Pancreas (tissue), 10 donors: ENCODE measurements around the gene NADK. TPM values are rescaled to one million over a fixed set of nuclear protein-coding genes. Genes with fewer than 3 reads are reported as not detected.

Experiments used
- ATAC-seq, 4 donors: fragments of 200-7000 bp; cut with Tn5 transposase; one replicate each; pipeline versions ENCODE4 v1.8.0 to v1.9.1; 2020; ENCODE audit warnings: mild to moderate bottlenecking in 4 of 4, moderate library complexity in 4 of 4
- DNase-seq, 6 donors: peaks; one replicate each; pipeline ENCODE4 v3.0.0-alpha.2; 2020
- FAIRE-seq: peaks from 2 replicates; lab custom pipeline; 2012; peaks lifted over from hg19 to GRCh38; lab: Jason Lieb, UNC
- H3K27ac ChIP-seq, 4 donors: fragments of 200-600 bp; sonication (generic); 1 replicate in 3 of 4; 2 replicates in 1 of 4; pipeline versions ENCODE4 v1.5.0 to v1.8.0; 2020
- H3K27me3 ChIP-seq, 4 donors: fragments of 200-600 bp; one replicate each; pipeline ENCODE4 v1.8.0; 2021
- H3K36me3 ChIP-seq, 3 donors: fragments of 200-600 bp; sonication (generic) in 1 of 3; one replicate each; pipeline versions ENCODE4 v1.5.0 to v1.8.0; 2020 to 2021
- H3K4me1 ChIP-seq, 3 donors: fragments of 200-600 bp; one replicate each; pipeline ENCODE4 v1.8.0; 2021
- H3K4me3 ChIP-seq, 4 donors: fragments of 200-600 bp; sonication (generic) in 2 of 4; one replicate each; pipeline versions ENCODE4 v1.5.0 to v1.8.0; 2020 to 2021
- H3K9me3 ChIP-seq, 4 donors: fragments of 200-600 bp; one replicate each; pipeline ENCODE4 v1.8.0; 2021
- WGBS, 2 donors: extraction: QIAGEN DNeasy Blood & Tissue Kit; methylation state at CpG; one replicate each; pipeline ENCODE4 v1.1.7; 2013; 5-methylcytosine and 5-hydroxymethylcytosine counted together
- intact Hi-C, 3 donors: fragments of 100-400 bp; cut with DNase I; formaldehyde crosslinking; loops; one replicate each; pipeline versions ENCODE4 v1.11.1 to v1.14.2; 2022
- polyA plus RNA-seq, 2 donors: library from polyadenylated mRNA; stranded (reverse); fragments of 200-250 nt; gene quantifications; one replicate each; pipeline ENCODE4 v1.2.3, GENCODE V29; 2013
- total RNA-seq, 6 donors: library from RNA; stranded (reverse); fragmentation: NEBNext Ultra II Directional in 4 of 6; extraction: Animal tissue kit (Norgen Biotek cat#: 25700) in 4 of 6; gene quantifications; one replicate each; pipeline versions ENCODE4 v1.2.1 to v1.2.4, GENCODE V29; 2021 to 2023
- TF ChIP-seq, protein P1 (sequence below), 4 donors: fragments of 200-600 bp; sonication (generic) in 3 of 4; IDR thresholded peaks; one replicate each; pipeline versions ENCODE4 v1.5.0 to v1.8.0; 2021; ENCODE audit warnings: antibody characterized with exemption in 4 of 4
- donor health status: healthy with polysubstance abuse.
- donor health status: DM: no; HTN: no; CAD: no; lungs with moderate emphysema.
- donor health status: DM: no; HTN: no; CAD: no.
- donor health status: control.
- donor health status: control.
- donor health status: Bipolar disorder and iron deficiency.
- donor health status: DM: yes; HTN: yes; CAD: no.
- donor health status: DM: no; HTN: no; CAD: no.
- donor health status: DM: no; HTN: no; CAD: no.
- donor health status: DM: yes; HTN: yes; CAD: no.

NADK gene
- total and polyA plus RNA-seq, 8 donors: 27.8 to 63.3 (median 40.1) TPM

DNA sequence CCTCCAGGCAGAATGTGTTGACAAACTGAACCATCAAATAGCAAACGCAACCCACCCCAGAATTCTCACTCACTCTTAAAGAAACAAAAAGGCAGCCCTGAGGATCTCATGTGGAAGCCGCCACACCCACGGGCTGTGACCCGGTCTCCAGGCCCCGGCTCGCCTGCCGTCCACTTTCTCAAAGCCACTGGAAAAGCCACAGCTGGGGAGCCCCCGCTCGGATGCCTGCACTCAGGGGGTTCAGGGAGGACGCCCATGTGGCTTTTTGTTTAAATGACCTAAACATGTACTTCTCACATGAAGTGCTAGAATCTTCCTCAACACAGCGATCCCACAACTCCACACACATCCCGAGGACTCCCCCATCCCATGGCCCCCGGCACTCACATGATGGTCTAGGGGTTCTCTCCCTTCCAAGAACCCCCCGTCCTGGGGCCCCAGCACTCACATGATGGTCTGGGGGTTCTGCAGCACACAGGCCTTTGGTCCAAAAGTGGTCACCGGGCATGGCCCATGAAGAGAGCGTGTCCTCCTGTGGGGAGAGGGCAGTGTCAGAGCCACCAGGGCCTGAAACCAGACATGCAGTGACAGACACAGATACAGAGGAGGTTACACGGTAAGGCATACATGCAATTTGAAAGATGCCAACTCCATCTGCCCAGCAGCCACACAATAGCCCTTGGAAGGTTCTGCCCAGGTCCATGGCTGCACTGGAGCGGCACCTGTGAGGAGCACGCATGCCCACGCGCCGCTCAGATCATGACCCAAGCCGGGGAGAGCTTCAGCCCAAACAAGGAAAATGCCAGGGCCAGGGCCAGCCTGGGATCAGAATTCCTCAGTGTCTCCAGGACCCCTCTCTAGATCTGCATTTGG lies 16.5 kb downstream of the NADK start:
- no peak for ATAC-seq
- no peaks in the 10 kb centered on the region for H3K9me3 ChIP-seq
- H3K4me3 ChIP-seq: no peak overlapping the region
- H3K36me3 ChIP-seq: peaks cover 0 to 20% (median 5%) of the 10 kb centered on the region in 3 donors
- FAIRE-seq: no peak
- H3K27me3 ChIP-seq: no peaks in the 10 kb centered on the region
- H3K4me1 ChIP-seq: peaks cover 10 to 14% (median 11%) of the 10 kb centered on the region in 3 donors
- H3K27ac ChIP-seq: no peak overlapping the region
- TF ChIP-seq, protein P1, sequence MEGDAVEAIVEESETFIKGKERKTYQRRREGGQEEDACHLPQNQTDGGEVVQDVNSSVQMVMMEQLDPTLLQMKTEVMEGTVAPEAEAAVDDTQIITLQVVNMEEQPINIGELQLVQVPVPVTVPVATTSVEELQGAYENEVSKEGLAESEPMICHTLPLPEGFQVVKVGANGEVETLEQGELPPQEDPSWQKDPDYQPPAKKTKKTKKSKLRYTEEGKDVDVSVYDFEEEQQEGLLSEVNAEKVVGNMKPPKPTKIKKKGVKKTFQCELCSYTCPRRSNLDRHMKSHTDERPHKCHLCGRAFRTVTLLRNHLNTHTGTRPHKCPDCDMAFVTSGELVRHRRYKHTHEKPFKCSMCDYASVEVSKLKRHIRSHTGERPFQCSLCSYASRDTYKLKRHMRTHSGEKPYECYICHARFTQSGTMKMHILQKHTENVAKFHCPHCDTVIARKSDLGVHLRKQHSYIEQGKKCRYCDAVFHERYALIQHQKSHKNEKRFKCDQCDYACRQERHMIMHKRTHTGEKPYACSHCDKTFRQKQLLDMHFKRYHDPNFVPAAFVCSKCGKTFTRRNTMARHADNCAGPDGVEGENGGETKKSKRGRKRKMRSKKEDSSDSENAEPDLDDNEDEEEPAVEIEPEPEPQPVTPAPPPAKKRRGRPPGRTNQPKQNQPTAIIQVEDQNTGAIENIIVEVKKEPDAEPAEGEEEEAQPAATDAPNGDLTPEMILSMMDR (IDR thresholded peaks at IDR 0.05): no peak
- 94 to 96% methylated on average over 23 of the region's 23 CpGs for WGBS, 2 donors
- intact Hi-C loops: no loop called here
- DNase-seq: peak in 2 of 6 donors; percentile 10 to 53

DNA sequence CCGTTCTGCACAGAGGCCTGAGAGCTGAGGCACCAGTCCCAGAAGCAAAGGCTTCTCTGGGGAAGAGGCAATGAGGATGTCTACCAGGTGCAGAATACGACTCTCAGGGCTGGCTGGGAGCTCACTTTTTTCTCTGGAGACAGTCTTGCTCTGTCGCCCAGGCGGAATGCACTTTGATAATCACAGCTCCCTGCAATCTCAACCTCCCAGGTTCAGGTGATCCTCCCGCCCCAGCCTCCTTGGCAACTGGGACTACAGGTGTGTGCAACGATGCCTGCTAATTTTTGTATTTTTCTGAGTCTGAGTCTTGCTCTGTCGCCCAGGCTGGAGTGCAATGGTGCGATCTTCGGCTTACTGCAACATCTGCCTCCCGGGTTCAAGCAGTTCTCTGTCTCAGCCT lies 17.6 kb downstream of the NADK start:
- Histone ChIP-seq H3K9me3 (no peaks in the 10 kb centered on the region), H3K4me1 (peaks cover 10 to 14% (median 11%) of the 10 kb centered on the region in 3 donors), H3K4me3 (no peak overlapping the region), H3K27me3 (no peaks in the 10 kb centered on the region), H3K27ac (no peak overlapping the region), H3K36me3 (peaks cover 3 to 27% (median 5%) of the 10 kb centered on the region in 3 donors)
- 96 to 98% methylated on average over 10 of the region's 10 CpGs for WGBS, 2 donors
- TF ChIP-seq, protein P1 (IDR thresholded peaks at IDR 0.05): no peak
- intact Hi-C loops: no loop called here
- FAIRE-seq (no peak), ATAC-seq (no peak), DNase-seq (no peak)

DNA sequence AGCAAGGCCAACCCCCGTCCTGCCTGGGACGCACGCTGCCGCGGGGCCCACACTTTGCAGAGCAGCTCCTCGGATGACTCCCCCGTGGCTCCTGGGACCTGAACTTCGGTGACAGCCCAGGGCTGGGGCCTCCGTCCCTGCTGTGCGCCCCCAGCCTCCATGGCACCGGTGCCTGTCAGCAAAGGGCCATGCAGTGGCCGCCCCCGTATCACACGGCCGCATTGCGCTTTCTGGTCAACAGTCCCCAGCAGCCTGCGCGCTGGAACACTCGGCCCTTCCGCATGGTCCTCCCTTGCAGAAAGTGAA lies 18.0 kb downstream of the NADK start:
- Histone ChIP-seq H3K36me3 (peaks cover 3 to 29% (median 5%) of the 10 kb centered on the region in 3 donors), H3K27me3 (no peaks in the 10 kb centered on the region)
- ATAC-seq: no peak

DNA sequence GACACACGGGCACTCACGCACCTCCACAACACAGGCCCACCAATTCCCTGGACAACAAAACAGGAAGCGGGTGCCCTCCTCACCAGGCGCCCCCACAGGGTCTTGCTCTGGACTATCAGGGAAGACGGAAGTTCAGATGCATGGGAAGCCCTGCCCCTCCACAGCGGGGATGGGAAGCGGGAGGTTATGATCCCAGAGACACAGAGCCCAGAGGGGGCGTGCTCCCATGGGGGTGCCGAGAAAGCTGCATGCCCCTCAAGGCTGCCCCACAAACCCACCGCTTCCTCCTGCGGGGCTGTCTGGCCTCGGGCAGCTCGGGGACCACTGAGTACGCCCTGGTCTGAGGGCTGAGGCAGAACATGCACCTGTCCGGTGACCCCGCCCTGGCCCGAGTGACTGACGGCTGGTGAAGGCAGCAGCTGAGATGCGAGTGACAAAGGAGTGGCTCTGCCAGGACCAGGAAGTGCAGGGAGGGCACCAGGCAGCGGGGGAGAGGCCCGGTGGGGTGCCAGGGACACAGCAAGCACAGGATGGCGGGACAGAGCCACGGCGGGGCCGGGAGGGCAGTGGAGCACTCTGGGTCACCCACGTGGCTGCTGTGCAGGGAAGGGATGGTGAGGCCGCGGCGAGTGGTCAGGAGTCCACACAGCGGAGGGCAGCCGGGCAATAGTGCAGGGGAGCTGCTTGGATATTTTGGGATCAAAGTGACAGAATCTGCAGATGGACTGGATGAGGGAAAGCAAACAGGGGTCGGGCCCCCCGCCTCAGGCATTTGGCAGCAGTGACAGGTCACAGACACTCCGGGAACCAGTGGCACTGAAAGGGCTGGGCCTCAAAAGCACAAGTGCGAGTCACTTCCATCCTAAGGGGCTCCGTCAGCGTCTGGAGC lies 18.6 kb downstream of the NADK start:
- Histone ChIP-seq H3K4me1 (peaks cover 10 to 14% (median 11%) of the 10 kb centered on the region in 3 donors), H3K4me3 (no peak overlapping the region), H3K27me3 (no peaks in the 10 kb centered on the region), H3K9me3 (no peaks in the 10 kb centered on the region), H3K36me3 (peaks cover 3 to 27% (median 5%) of the 10 kb centered on the region in 3 donors), H3K27ac (peak overlapping the region; percentile 47 to 80 (median 64))
- ATAC-seq (no peak), DNase-seq (peak in 2 of 6 donors; percentile 42 to 76), FAIRE-seq (no peak)
- intact Hi-C loops: no loop called here
- whole genome bisulfite sequencing, 2 donors: 92 to 95% methylated on average over 36 to 37 of the region's 37 CpGs
- TF ChIP-seq, protein P1 (IDR thresholded peaks at IDR 0.05): no peak

More for the DNA sequence above, 18.0 kb downstream of the NADK start:
- DNase-seq (peak in 1 of 6 donors; percentile 61), FAIRE-seq (no peak)
- intact Hi-C loops: no loop called here
- H3K4me3 ChIP-seq: no peak overlapping the region
- no peaks in the 10 kb centered on the region for H3K9me3 ChIP-seq
- WGBS, 2 donors: 95 to 97% methylated on average over 20 of the region's 20 CpGs
- TF ChIP-seq, protein P1 (IDR thresholded peaks at IDR 0.05): no peak
- H3K27ac ChIP-seq: no peak overlapping the region
- peaks cover 10 to 14% (median 11%) of the 10 kb centered on the region in 3 donors for H3K4me1 ChIP-seq
